HG03565 (cell line): ENCODE data around the gene MACIR.

Experiments
- ATAC-seq: cut with Tn5 transposase; IDR thresholded peaks from one replicate; pipeline ENCODE4 v1.9.1; 2021; ENCODE audit warnings: mild to moderate bottlenecking, moderate library complexity; ENCODE audit not compliant: unreplicated experiment

The MACIR gene

GRCh38 chr5:103289024-103289423 lies 30.5 kb downstream of the MACIR start:
- no peak for ATAC-seq

- no peak for ATAC-seq
Measured at GRCh38 chr5:103290846-103291245, 32.3 kb downstream of the MACIR start.

DNA sequence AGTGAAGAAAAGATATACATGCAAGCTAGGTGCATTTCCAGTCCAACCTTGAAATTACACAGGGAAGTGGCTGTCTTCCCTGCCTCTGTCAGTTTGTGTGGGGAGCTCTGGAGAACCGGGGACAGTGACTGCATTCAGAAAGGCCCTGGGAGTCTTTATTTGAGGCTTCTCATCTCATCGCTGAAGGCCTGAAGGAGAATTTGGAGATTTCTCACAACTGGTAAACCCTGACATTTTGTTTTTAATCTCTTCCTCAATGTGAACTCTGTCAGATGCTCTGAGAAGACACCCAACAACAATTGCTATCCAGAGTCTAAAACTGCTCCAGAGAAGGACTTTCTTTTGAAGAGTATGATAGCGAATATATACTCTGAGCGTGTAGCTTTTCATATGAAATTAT lies 33.0 kb downstream of the MACIR start:
- ATAC-seq: no peak

DNA sequence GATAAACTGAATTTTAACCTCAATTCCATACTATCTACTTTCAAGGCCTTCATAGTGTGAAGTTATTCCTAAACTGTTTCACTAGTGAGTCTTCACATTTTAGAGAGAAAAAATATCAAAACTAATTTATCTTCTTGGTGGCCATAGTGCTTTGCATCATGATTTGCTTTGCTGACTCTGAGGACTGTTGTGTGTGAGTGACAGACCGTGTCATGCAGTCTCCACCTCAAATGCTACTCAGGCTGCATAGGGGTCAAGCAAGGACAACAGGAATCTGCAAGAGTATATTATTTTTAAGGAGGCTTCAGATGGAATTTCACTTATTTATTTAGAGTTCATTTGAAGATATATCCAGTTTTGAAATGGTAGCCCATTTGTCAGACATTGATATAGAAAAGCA lies 34.5 kb downstream of the MACIR start:
- ATAC-seq: no peak

DNA sequence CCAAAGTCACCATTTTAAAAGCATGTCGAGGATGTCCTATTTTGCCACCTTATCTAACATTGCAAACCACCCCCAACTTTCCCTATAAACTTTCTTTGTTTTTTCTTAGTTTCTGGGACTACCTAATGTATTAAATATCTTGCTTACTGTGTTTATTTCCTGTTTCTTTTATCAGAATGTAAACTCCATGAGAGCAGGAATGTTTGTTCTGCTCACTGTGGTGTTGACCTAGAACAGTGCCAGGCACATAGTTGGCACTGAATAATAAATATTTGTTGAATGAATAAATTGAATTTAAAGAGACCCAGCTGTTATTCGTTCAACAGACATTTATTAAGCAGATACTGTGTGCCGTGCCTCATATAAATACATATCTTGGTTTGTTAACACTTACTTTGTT lies 35.2 kb downstream of the MACIR start:
- ATAC-seq: no peak

DNA sequence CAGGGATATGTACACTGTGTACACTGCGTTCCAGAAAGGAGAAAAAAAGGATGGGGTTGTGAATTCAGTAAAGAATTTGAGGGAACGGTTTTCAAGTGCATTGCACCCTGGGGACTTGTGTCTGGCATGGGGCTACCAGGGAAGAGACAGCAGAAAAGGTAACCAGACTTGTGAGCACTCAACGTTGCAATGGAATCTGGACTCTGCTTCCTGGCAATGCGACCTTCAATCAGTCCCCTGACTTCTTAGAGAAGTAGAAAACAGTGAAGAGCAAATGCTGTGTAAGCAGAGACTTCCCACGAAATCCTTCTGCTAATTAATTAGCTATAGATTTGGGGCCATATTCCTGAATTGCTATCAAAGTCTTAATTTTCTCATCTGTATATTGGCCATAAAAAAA lies 36.3 kb downstream of the MACIR start:
- no peak for ATAC-seq

- no peak for ATAC-seq
Measured at GRCh38 chr5:103295424-103295823, 36.9 kb downstream of the MACIR start.

DNA sequence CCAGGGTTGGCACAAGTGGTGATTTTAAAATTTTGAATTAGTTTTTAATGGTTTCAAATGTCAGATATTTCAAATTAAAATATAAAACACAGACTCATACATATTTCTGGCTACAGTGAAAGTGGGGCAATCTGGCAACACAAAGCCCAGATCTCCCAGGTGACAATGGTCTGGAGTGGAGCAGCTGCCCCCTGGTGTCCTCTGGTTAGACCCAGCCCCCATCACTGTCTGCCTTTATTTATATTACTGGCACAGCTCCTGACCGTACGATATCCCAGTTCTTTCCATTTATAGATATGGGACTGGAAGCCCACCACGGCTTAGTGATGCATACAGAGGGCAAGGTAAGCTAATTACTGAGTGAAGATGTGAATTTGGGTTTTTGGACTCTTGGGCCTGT lies 37.3 kb downstream of the MACIR start:
- no peak for ATAC-seq

- ATAC-seq: no peak
Measured at GRCh38 chr5:103298117-103298516, 39.6 kb downstream of the MACIR start.

DNA sequence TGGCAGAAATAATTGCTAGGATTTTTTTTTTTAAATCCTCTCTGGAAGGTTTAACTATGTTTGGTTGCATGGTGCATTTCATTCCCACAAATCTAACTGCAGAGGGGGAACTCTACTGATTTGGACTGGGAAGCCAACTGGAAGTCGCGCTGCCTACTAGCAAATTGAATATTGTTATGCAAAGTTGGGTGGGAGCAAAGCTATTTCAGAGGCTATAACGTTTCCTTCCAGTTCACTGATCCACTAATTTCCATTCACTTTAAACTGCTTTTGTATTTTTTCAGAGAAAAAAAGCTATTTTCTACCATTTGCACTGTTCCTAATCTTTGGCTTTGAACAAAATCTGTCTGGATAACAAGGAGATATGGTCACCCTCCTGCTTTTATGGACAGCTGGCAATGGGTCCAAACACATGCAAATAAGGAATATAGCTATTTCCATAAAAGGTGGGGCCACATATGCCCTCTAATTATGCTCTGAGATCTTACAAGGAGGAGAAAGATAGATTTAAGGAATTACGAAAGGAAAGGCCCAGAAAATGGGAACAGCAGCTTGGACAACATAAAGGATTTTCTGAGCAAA lies 40.1 kb downstream of the MACIR start:
- no peak for ATAC-seq

- ATAC-seq: no peak
Measured at GRCh38 chr5:103305809-103306208, 47.2 kb downstream of the MACIR start.

DNA sequence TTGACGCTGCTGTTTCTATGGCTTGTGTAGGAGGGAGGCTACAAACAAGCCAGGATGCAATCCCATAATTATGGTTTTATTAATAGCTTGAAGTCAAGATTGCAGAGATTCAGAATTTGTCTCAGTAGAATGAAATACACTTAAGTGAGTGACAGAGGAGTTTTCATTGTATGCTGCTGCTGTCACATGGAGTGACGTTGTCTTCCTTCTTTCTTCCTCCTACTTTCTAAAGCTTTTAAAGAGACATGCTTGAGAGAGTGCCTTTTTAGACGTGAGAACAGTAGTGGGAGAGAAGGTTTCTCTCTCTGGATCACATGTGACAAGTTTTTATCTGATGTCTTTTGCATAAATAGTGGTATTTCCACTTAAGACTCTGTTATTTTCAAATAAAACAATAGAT lies 48.9 kb downstream of the MACIR start:
- ATAC-seq: no peak

- ATAC-seq: no peak
Measured at GRCh38 chr5:103308774-103309173, 50.2 kb downstream of the MACIR start.

DNA sequence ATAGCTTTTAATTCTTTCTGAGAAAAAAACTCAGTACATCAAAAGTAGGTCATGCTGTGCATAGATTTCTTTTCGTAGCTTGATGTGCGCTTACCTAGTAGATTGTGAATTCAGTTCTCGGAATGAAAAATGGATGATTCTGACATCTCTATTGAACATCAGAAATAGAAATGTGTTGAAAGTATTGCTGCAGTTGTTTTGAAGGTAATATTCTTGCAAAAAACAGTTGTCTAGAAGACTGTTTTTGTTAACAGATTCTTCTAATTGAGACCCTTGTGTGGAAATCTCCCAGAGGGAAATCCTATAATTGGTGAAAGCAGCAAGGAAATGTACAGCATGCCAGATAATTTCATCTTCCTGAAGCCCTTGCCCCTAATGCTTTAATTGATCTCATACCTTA lies 54.5 kb downstream of the MACIR start:
- no peak for ATAC-seq

- ATAC-seq: no peak
Measured at GRCh38 chr5:103315455-103315854, 56.9 kb downstream of the MACIR start.

DNA sequence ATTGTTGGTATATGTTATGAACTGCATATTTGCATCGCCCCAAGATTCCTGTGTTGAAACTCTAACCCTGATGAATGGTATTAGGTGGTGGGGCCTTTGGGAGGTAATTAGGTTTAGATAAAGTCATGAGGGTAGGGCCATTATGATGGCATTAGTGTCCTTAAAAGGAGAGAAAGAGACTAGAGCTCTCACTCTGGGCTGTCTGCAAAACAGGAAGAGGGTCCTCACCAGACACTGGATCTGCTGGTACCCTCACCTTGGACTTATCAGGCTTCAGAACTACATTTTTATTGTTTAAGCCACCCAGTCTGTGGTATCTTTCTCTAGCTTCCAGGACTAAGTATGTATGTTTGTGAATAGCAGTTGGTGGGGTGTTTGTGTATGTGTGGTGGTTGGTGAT lies 68.9 kb downstream of the MACIR start:
- no peak for ATAC-seq

DNA sequence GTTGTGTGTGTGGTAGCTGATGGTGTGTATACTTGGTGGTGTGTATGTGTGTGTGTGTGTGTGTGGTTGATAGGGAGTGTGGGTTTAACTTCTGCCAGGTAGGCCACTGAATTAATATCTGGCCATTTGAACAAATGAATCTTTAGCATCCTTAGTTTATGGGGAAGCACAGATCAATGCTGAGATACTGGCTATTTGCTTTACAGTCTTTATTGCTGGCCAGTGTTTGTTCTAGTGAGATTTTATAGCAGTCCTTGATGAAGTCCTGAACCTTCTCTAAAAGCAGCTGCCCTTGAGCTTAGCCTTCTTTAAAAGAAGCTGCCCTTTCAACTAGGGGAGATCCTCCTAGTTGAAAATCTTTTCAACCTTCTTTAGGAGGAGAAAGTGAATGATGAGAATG lies 69.3 kb downstream of the MACIR start:
- no peak for ATAC-seq
